Brain microvascular endothelial cell (primary cell): ENCODE measurements around the gene VSX1.

ENCODE experiments used
- DNase-seq: peaks from one replicate; pipeline ENCODE4 v3.0.0-alpha.2; 2020
- H3K27ac ChIP-seq: fragments of 250-450 bp; sonication (Bioruptor Pico); 2 replicates; pipeline ENCODE4 v1.5.1; 2020; ENCODE audit warnings: mild to moderate bottlenecking, moderate library complexity
- H3K27me3 ChIP-seq: fragments of 250-450 bp; sonication (Bioruptor Pico); replicated peaks from 2 replicates; pipeline ENCODE4 v1.5.1; 2020; ENCODE audit warnings: mild to moderate bottlenecking
- H3K36me3 ChIP-seq: fragments of 250-450 bp; sonication (Bioruptor Pico); replicated peaks from 2 replicates; pipeline ENCODE4 v1.5.1; 2020; ENCODE audit warnings: mild to moderate bottlenecking
- H3K4me3 ChIP-seq: 2 replicates; pipeline ENCODE4 v1.5.1; 2011; ENCODE audit warnings: low read depth, mild to moderate bottlenecking, control low read depth, low read length, moderate library complexity
- CTCF ChIP-seq: IDR thresholded peaks from 2 replicates; pipeline ENCODE4 v1.5.1; 2011; ENCODE audit warnings: low read depth, mild to moderate bottlenecking, moderate library complexity, low read length, control low read depth, inconsistent platforms; ENCODE audit errors: missing control alignments
- in situ Hi-C: cut with HindIII; loops from 2 replicates; pipeline ENCODE4 v1.10.0; 2017; ENCODE audit warnings: low sequenced_read_pairs, low pct_ligation_motif_present

The VSX1 gene

DNA sequence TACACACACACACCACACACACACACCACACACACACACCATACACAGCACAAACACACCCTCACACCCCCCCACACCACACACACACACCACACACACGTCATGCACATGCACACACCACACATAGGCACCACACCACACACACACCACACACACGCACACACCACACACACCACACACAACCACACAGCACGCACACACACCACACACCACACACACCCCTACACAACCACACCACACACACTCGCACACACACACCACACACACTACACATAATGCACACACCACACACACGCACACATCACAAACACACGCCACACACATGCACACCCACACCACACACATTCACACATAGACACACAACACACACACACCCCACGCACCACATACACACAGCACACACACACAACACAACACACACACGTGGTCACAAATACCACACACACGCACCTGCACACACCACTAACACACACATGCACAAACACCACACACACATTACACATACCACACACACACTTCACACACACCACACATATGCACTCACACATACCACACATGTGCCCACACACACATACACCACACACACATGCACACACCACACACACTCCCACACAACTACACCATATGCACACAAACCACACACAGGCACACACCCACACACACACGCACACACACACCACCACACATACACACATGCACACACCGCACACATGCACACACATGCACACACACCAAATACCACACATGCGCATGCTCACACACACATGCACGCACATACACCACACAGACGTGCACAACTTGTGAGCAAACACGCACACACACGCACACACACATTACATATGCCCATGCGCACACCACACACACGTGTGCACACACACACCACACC lies 14.6 kb downstream of the VSX1 start:
- in situ Hi-C loops: no loop called here
- peaks cover 32% of the 10 kb centered on the region for H3K27me3 ChIP-seq
- no peaks in the 10 kb centered on the region for H3K36me3 ChIP-seq
- no peak overlapping the region for H3K27ac ChIP-seq
- no peak for DNase-seq
- TF ChIP-seq CTCF: no peak
- no peak overlapping the region for H3K4me3 ChIP-seq

- in situ Hi-C loops: no loop called here
- H3K27me3 ChIP-seq: peaks cover 29% of the 10 kb centered on the region
These were observed 15.6 kb downstream of the VSX1 start for GRCh38 chr20:25066386-25066785.

GRCh38 chr20:25065625-25066338 lies 16.2 kb downstream of the VSX1 start:
- Histone ChIP-seq H3K4me3 (no peak overlapping the region), H3K27ac (no peak overlapping the region), H3K27me3 (peaks cover 27% of the 10 kb centered on the region), H3K36me3 (no peaks in the 10 kb centered on the region)
- DNase-seq: peak; percentile 34
- TF ChIP-seq CTCF: peak; percentile 83
- in situ Hi-C loops: no loop called here

More at GRCh38 chr20:25066386-25066785, 15.6 kb downstream of the VSX1 start:
- Histone ChIP-seq H3K27ac (no peak overlapping the region), H3K4me3 (no peak overlapping the region), H3K36me3 (no peaks in the 10 kb centered on the region)
- no peak for DNase-seq
- TF ChIP-seq CTCF: no peak

GRCh38 chr20:25065072-25065624 lies 16.8 kb downstream of the VSX1 start:
- peaks cover 27% of the 10 kb centered on the region for H3K27me3 ChIP-seq
- no peak for TF ChIP-seq CTCF
- H3K36me3 ChIP-seq: no peaks in the 10 kb centered on the region
- H3K27ac ChIP-seq: no peak overlapping the region
- H3K4me3 ChIP-seq: no peak overlapping the region
- no peak for DNase-seq
- in situ Hi-C loops: no loop called here

DNA sequence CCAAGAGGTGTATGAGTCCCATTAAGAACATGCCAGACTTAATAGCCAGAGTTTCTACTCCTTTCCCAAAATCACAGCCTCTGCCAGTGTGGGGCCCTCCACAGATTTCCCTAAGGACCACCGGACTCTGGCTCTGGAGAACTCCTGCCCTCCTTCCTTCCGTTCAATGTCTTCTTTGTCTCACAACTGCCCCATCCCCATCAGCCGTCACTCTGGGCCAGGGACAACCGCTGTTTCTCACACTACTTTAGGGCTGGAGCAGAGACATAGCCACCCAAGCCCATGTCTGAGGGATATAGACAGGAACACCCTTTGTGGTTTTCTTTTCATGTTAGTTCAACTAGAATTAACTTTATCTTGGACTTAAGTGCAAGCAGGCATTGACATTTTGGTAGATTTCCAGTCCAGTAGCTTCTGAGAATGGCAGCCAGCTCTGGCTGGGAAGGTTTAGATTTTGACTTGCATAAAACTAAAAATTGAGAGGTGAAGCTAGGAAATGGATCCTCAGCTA lies 17.3 kb downstream of the VSX1 start:
- Histone ChIP-seq H3K27ac (no peak overlapping the region), H3K4me3 (no peak overlapping the region), H3K27me3 (peaks cover 31% of the 10 kb centered on the region), H3K36me3 (no peaks in the 10 kb centered on the region)
- no peak for DNase-seq
- no peak for TF ChIP-seq CTCF
- in situ Hi-C loops: no loop called here
